Mesenchymal stem cell (in vitro differentiated cells and primary cell): ENCODE data around the gene TNPO3.
A peak's percentile ranks its signal among the peaks of the same experiment; 100 is the strongest.
"Not testable (repeated sequence)": the region's sequence is repeated elsewhere in the genome, so short reads cannot be mapped to it uniquely, and the experiment has no call there.

Experiments used
- DNase-seq: peaks from one replicate; pipeline ENCODE4 v3.0.0-alpha.2; 2013
- H2AFZ ChIP-seq: one replicate; pipeline ENCODE4 v1.6.1; 2013; ENCODE audit warnings: low read depth, mild to moderate bottlenecking, control low read depth, inconsistent platforms, low read length, moderate library complexity
- H2AK5ac ChIP-seq: 2 replicates; pipeline ENCODE4 v1.6.1; 2013; ENCODE audit warnings: low read length, moderate library complexity, mild to moderate bottlenecking, inconsistent platforms; ENCODE audit not compliant: severe bottlenecking
- H2BK120ac ChIP-seq: one replicate; pipeline ENCODE4 v1.6.1; 2013; ENCODE audit warnings: low read depth, mild to moderate bottlenecking, inconsistent platforms, low read length, moderate library complexity
- H2BK12ac ChIP-seq, 2 experiments: one replicate each; pipeline ENCODE4 v1.6.1; 2013; ENCODE audit warnings: inconsistent platforms in 2 of 2, low read length in 2 of 2, mild to moderate bottlenecking in 2 of 2, moderate library complexity in 2 of 2, control low read depth in 1 of 2
- H2BK15ac ChIP-seq: one replicate; pipeline ENCODE4 v1.6.1; 2013; ENCODE audit warnings: mild to moderate bottlenecking, low read depth, inconsistent platforms; ENCODE audit not compliant: poor library complexity, severe bottlenecking
- H2BK5ac ChIP-seq: 2 replicates; pipeline ENCODE4 v1.6.1; 2013; ENCODE audit warnings: low read depth, mild to moderate bottlenecking, low read length, control low read depth, inconsistent platforms; ENCODE audit not compliant: poor library complexity, severe bottlenecking
- H3K14ac ChIP-seq, 2 experiments: one replicate each; pipeline ENCODE4 v1.6.1; 2013; ENCODE audit warnings: inconsistent platforms in 2 of 2, low read length in 2 of 2, control low read depth in 1 of 2, mild to moderate bottlenecking in 1 of 2, moderate library complexity in 1 of 2
- H3K18ac ChIP-seq, 2 experiments: one replicate each; pipeline ENCODE4 v1.6.1; 2013; ENCODE audit warnings: inconsistent platforms in 2 of 2, low read length in 2 of 2, control low read depth in 1 of 2, low read depth in 1 of 2, mild to moderate bottlenecking in 1 of 2
- H3K23ac ChIP-seq, 2 experiments: one replicate each; pipeline ENCODE4 v1.6.1; 2013; ENCODE audit warnings: inconsistent platforms in 2 of 2, low read length in 2 of 2, mild to moderate bottlenecking in 2 of 2, moderate library complexity in 2 of 2, control low read depth in 1 of 2
- H3K27ac ChIP-seq: 2 replicates; pipeline ENCODE4 v1.5.1; 2013; ENCODE audit warnings: mild to moderate bottlenecking, moderate library complexity, low read length, control low read depth, inconsistent platforms; ENCODE audit not compliant: poor library complexity, severe bottlenecking
- H3K27me3 ChIP-seq, 2 experiments: 2 replicates each; pipeline versions ENCODE4 v1.6.1 to v1.7.0; 2013; ENCODE audit warnings: low read length in 2 of 2, mild to moderate bottlenecking in 2 of 2, moderate library complexity in 2 of 2, control low read depth in 1 of 2, inconsistent platforms in 1 of 2; ENCODE audit not compliant: control insufficient read depth in 1 of 2, insufficient read depth in 1 of 2
- H3K36me3 ChIP-seq, 2 experiments: 2 replicates each; pipeline versions ENCODE4 v1.6.1 to v1.7.0; 2013; ENCODE audit warnings: low read length in 2 of 2, control low read depth in 1 of 2, inconsistent platforms in 1 of 2, low read depth in 1 of 2, mild to moderate bottlenecking in 1 of 2; ENCODE audit not compliant: insufficient read depth in 2 of 2, control insufficient read depth in 1 of 2
- H3K4ac ChIP-seq, 2 experiments: one replicate each; pipeline ENCODE4 v1.6.1; 2013; ENCODE audit warnings: inconsistent platforms in 2 of 2, low read length in 2 of 2, mild to moderate bottlenecking in 2 of 2, moderate library complexity in 2 of 2, control low read depth in 1 of 2, low read depth in 1 of 2
- H3K4me1 ChIP-seq: 2 replicates; pipeline ENCODE4 v1.6.1; 2013; ENCODE audit warnings: low read depth, low read length, control low read depth; ENCODE audit not compliant: control insufficient read depth, insufficient read depth
- H3K4me2 ChIP-seq: 2 replicates; pipeline ENCODE4 v1.6.1; 2013; ENCODE audit warnings: low read length, mild to moderate bottlenecking, inconsistent platforms; ENCODE audit not compliant: poor library complexity, severe bottlenecking
- H3K4me3 ChIP-seq, 2 experiments: 2 replicates each; pipeline versions ENCODE4 v1.5.1 to v1.7.0; 2013; ENCODE audit warnings: low read length in 2 of 2, mild to moderate bottlenecking in 2 of 2, control low read depth in 1 of 2, low read depth in 1 of 2; ENCODE audit not compliant: insufficient read depth in 1 of 2
- H3K79me1 ChIP-seq: replicated peaks from 2 replicates; pipeline ENCODE4 v1.6.1; 2013; ENCODE audit warnings: mild to moderate bottlenecking, control low read depth, low read length, inconsistent platforms; ENCODE audit not compliant: poor library complexity, severe bottlenecking
- H3K9ac ChIP-seq: 2 replicates; pipeline ENCODE4 v1.7.0; 2013; ENCODE audit warnings: mild to moderate bottlenecking, low read length, moderate library complexity
- H3K9me3 ChIP-seq: 2 replicates; pipeline ENCODE4 v1.7.0; 2013; ENCODE audit warnings: mild to moderate bottlenecking, low read length; ENCODE audit not compliant: control insufficient read depth
- H4K8ac ChIP-seq: one replicate; pipeline ENCODE4 v1.6.1; 2013; ENCODE audit warnings: inconsistent platforms, mild to moderate bottlenecking, low read length, moderate library complexity
- H4K91ac ChIP-seq: one replicate; pipeline ENCODE4 v1.6.1; 2013; ENCODE audit warnings: mild to moderate bottlenecking, low read length, inconsistent platforms
- WGBS: methylation state at CpG from one replicate; pipeline ENCODE4 v1.1.7; 2013; ENCODE audit warnings: mixed read lengths; 5-methylcytosine and 5-hydroxymethylcytosine counted together

Gene TNPO3

DNA sequence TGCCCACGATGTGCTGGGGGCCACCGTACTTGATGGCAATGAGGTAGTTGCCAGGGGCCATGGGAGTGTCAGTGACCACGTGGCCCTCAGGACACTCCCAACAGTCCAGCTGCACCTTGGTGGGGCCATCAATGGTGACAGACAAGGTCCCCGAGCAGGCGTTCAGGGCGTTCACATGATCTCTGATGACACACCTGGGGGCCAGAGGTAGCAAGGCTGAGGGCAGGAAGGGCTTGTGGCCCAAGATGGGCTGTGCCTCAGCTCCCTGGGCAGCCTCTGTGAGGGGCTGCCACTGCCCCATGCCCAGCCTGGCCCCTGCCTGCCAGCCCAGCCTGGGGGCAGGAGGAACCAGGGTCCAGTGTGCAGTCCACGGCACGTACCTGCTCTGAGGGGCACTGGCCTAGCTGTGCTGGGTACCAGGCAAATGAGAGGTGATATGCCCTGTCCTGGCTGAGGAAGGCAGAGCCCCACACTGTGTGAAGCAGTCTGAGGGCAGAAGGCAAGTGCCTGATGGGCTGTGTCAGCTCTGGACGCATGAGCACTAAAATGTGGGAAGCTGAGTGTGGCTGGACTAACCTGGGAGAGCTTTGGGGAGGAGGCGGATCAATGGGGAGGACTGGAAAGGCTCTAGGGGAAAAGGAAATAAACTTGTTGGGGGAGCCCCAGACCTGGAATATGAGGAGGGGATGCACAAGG lies 140.9 kb downstream of the TNPO3 start:
- no peak for DNase-seq
- Histone ChIP-seq H3K36me3 (no peaks in the 10 kb centered on the region), H2BK5ac (no peak overlapping the region), H2BK120ac (no peak overlapping the region), H3K27ac (no peak overlapping the region), H3K4me1 (peaks cover 26% of the 10 kb centered on the region), H3K4me2 (no peak overlapping the region), H2BK15ac (no peak overlapping the region), H2AK5ac (no peak overlapping the region), H3K79me1 (no peaks in the 10 kb centered on the region), H3K18ac (no peak overlapping the region), H3K9ac (no peak overlapping the region), H4K8ac (no peak overlapping the region), H2BK12ac (no peak overlapping the region), H3K23ac (no peak overlapping the region), H3K9me3 (no peaks in the 10 kb centered on the region), H2AFZ (no peak overlapping the region), H3K4me3 (no peak overlapping the region), H4K91ac (no peak overlapping the region), H3K4ac (no peak overlapping the region), H3K14ac (peak overlapping the region in 1 of 2 experiments; percentile 49), H3K27me3 (peaks cover 36 to 79% of the 10 kb centered on the region in 2 experiments)
- 89% methylated on average over 10 of the region's 10 CpGs for WGBS

GRCh38 chr7:128912709-128913495 lies 142.0 kb downstream of the TNPO3 start:
- Histone ChIP-seq H3K27me3 (peaks cover 25 to 82% of the 10 kb centered on the region in 2 experiments), H3K4me1 (peaks cover 34% of the 10 kb centered on the region)
- not testable (repeated sequence) for H2BK12ac ChIP-seq, H3K18ac ChIP-seq, H3K9ac ChIP-seq, DNase-seq, H3K79me1 ChIP-seq, H3K4ac ChIP-seq, H3K14ac ChIP-seq, H4K8ac ChIP-seq, H2BK5ac ChIP-seq, H3K23ac ChIP-seq, H2AFZ ChIP-seq, H3K36me3 ChIP-seq, H3K27ac ChIP-seq, H2BK15ac ChIP-seq, H2AK5ac ChIP-seq, H2BK120ac ChIP-seq, H3K4me3 ChIP-seq, H4K91ac ChIP-seq, H3K4me2 ChIP-seq, H3K9me3 ChIP-seq
- WGBS: 80% methylated on average over 1 of the region's 20 CpGs

DNA sequence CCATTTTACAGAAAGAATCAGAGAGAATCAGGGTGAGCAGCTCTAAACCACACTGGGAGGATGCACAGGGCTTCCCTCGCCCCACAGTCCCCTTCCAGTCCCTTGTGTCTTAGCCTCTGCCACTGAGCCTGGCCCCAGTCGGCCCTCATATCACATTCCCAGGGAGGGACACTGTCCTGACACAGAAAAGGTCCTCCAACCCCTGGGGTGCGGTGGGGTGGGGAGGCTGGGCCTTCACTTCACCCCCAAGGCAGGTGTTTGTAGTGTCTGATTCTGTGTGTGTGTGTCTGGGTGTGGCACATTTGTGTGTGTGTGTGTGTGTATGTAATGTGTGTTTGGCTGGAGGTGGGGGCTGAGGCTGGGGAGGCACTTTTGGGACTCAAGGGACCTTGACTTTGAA lies 142.6 kb downstream of the TNPO3 start:
- Histone ChIP-seq H2BK12ac (peak overlapping the region in 1 of 2 experiments; percentile 47), H3K4ac (peak overlapping the region in 1 of 2 experiments; percentile 70), H3K23ac (no peak overlapping the region), H3K4me1 (peaks cover 34% of the 10 kb centered on the region), H4K91ac (peak overlapping the region; percentile 61), H3K14ac (no peak overlapping the region), H2BK5ac (no peak overlapping the region), H4K8ac (no peak overlapping the region), H3K9me3 (no peaks in the 10 kb centered on the region), H3K9ac (no peak overlapping the region), H3K27ac (no peak overlapping the region), H2BK15ac (no peak overlapping the region), H2AFZ (no peak overlapping the region), H3K36me3 (peaks cover 0 to 4% of the 10 kb centered on the region in 2 experiments), H3K27me3 (peaks cover 24 to 84% of the 10 kb centered on the region in 2 experiments), H3K4me3 (no peak overlapping the region), H2BK120ac (no peak overlapping the region), H3K4me2 (no peak overlapping the region), H3K79me1 (peaks cover 10% of the 10 kb centered on the region), H3K18ac (no peak overlapping the region), H2AK5ac (no peak overlapping the region)
- DNase-seq: no peak
- WGBS: 85% methylated on average over 3 of the region's 3 CpGs

DNA sequence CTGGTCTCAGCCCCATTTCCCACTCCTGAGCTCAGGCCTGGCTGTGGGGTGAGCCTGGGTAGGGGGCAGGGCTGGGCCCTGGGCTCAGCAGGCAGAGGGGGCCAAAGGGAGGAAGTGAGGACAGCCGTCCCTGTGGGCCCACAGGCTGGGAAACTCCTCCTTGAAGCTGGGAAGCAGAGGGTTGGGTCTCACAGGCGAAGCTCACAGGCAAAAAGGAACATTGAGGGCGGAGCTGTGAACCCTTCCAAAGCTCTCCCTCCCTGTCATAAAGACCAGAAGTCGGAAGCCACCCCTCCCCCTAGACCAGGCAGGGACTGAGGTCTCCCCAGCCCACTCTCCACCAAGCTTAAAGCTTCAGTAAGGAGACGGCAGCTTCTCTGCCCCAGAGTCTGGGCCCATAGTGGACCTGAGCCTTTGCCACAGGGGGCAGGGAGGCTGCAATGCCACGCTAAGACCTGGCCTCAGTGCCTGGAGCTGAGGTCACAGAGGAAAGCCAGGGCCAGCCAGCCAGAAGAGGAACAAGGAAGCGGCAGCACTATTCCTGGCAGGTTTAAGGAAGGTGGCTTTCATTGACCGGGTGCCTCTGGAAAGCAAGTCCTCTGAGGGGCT lies 143.4 kb downstream of the TNPO3 start:
- Histone ChIP-seq H3K4me2 (no peak overlapping the region), H3K27me3 (peaks cover 16 to 84% of the 10 kb centered on the region in 2 experiments), H2BK12ac (peak overlapping the region; percentile 68 to 80), H2BK5ac (no peak overlapping the region), H3K79me1 (peaks cover 14% of the 10 kb centered on the region), H3K9ac (no peak overlapping the region), H2BK120ac (no peak overlapping the region), H4K8ac (peak overlapping the region; percentile 97), H3K27ac (peak overlapping the region; percentile 36), H3K36me3 (peaks cover 0 to 12% of the 10 kb centered on the region in 2 experiments), H3K18ac (peak overlapping the region; percentile 85 to 86), H4K91ac (peak overlapping the region; percentile 84), H3K9me3 (no peaks in the 10 kb centered on the region), H2BK15ac (peak overlapping the region; percentile 58), H2AK5ac (peak overlapping the region; percentile 66), H2AFZ (peak overlapping the region; percentile 57), H3K14ac (peak overlapping the region in 1 of 2 experiments; percentile 83), H3K23ac (peak overlapping the region in 1 of 2 experiments; percentile 70), H3K4me1 (peaks cover 34% of the 10 kb centered on the region), H3K4me3 (no peak overlapping the region), H3K4ac (peak overlapping the region; percentile 44 to 60)
- 36% methylated on average over 7 of the region's 8 CpGs for WGBS
- peak; percentile 63 for DNase-seq
